ENCODE measurements around the gene CDC25C.

DNA sequence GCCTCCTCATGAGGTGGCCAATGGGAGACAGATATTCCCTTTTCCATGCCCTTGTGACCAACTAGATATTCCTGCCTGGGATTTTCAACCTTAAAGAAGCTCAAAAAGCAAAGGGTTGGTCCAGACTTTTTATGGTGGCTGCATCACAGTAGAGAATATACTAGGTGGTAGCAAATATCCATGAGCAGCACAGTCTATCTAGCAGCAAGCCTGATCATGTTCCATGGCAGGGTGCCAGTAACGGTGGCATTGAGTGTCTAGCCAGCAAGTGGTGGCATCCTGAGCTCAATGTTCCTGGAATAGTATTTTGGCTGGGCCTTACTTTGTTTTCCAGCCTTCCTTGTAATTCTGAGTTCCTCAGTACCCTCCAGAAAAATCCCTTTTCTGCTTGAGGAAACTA is 25.8 kb downstream of the CDC25C start:
- TF ChIP-seq, protein P1, sequence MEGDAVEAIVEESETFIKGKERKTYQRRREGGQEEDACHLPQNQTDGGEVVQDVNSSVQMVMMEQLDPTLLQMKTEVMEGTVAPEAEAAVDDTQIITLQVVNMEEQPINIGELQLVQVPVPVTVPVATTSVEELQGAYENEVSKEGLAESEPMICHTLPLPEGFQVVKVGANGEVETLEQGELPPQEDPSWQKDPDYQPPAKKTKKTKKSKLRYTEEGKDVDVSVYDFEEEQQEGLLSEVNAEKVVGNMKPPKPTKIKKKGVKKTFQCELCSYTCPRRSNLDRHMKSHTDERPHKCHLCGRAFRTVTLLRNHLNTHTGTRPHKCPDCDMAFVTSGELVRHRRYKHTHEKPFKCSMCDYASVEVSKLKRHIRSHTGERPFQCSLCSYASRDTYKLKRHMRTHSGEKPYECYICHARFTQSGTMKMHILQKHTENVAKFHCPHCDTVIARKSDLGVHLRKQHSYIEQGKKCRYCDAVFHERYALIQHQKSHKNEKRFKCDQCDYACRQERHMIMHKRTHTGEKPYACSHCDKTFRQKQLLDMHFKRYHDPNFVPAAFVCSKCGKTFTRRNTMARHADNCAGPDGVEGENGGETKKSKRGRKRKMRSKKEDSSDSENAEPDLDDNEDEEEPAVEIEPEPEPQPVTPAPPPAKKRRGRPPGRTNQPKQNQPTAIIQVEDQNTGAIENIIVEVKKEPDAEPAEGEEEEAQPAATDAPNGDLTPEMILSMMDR (conservative IDR thresholded peaks at IDR 0.05; ENCODE audit: low read depth, low read length) = no peak
- TF ChIP-seq MAZ (IDR thresholded peaks at IDR 0.05; ENCODE audit: borderline replicate concordance, low read depth, low read length) (no peak), NFE2L2 (IDR thresholded peaks at IDR 0.05; ENCODE audit: low read depth, low read length) (no peak), RFX5 (IDR thresholded peaks at IDR 0.05; ENCODE audit: low read depth, low read length) (no peak), RAD21 (IDR thresholded peaks at IDR 0.05; ENCODE audit: low read length) (no peak), SMC3 (IDR thresholded peaks at IDR 0.05; ENCODE audit: low read depth, low read length) (no peak)

Measured in IMR-90 (cell line).